Endodermal cell (in vitro differentiated cells): ENCODE data around the gene SEC14L1. TPM values are rescaled to one million over a fixed set of nuclear protein-coding genes. Genes with fewer than 3 reads are reported as not detected.

Source experiments
- DNase-seq: peaks from one replicate; pipeline ENCODE4 v3.0.0-alpha.2; 2017
- H3K27ac ChIP-seq: 2 replicates; pipeline ENCODE4 v1.5.1; 2013; ENCODE audit warnings: mild to moderate bottlenecking, low read depth, low read length, moderate library complexity
- H3K27me3 ChIP-seq: 2 replicates; pipeline ENCODE4 v1.6.1; 2013; ENCODE audit warnings: mild to moderate bottlenecking, low read length, moderate library complexity; ENCODE audit not compliant: insufficient read depth, control insufficient read depth, poor library complexity, severe bottlenecking
- H3K36me3 ChIP-seq: 2 replicates; pipeline ENCODE4 v1.7.0; 2013; ENCODE audit warnings: mild to moderate bottlenecking, low read length, moderate library complexity; ENCODE audit not compliant: control insufficient read depth, insufficient read depth
- H3K4me1 ChIP-seq: one replicate; pipeline ENCODE4 v1.7.0; 2013; ENCODE audit warnings: low read length; ENCODE audit not compliant: control insufficient read depth, insufficient read depth
- H3K4me3 ChIP-seq: 2 replicates; pipeline ENCODE4 v1.5.1; 2013; ENCODE audit warnings: mild to moderate bottlenecking, low read length, moderate library complexity
- H3K9ac ChIP-seq: 2 replicates; pipeline ENCODE4 v1.6.1; 2013; ENCODE audit warnings: mild to moderate bottlenecking, low read length, moderate library complexity; ENCODE audit not compliant: poor library complexity, severe bottlenecking; ENCODE audit errors: extremely low read depth
- H3K9me3 ChIP-seq: 2 replicates; pipeline ENCODE4 v1.6.1; 2013; ENCODE audit warnings: mild to moderate bottlenecking, low read length, moderate library complexity; ENCODE audit not compliant: control insufficient read depth
- H3K27ac Mint-ChIP-seq: 2 replicates; pipeline ENCODE4 v1.8.0; 2020; ENCODE audit warnings: mixed read lengths
- H3K27me3 Mint-ChIP-seq: 2 replicates; pipeline ENCODE4 v1.8.0; 2021; ENCODE audit warnings: mild to moderate bottlenecking, mixed read lengths; ENCODE audit not compliant: insufficient read depth
- H3K36me3 Mint-ChIP-seq: 2 replicates; pipeline ENCODE4 v1.8.0; 2020; ENCODE audit warnings: low read depth, mixed read lengths
- H3K4me1 Mint-ChIP-seq: 2 replicates; pipeline ENCODE4 v1.8.0; 2020; ENCODE audit warnings: mixed read lengths
- H3K4me3 Mint-ChIP-seq: 2 replicates; pipeline ENCODE4 v1.8.0; 2020; ENCODE audit warnings: mild to moderate bottlenecking, moderate library complexity, mixed read lengths
- H3K9me3 Mint-ChIP-seq: 2 replicates; pipeline ENCODE4 v1.8.0; 2020; ENCODE audit warnings: mild to moderate bottlenecking, mixed read lengths
- CTCF ChIP-seq: fragments of 200-600 bp; sonication (generic); conservative IDR thresholded peaks from 2 replicates; pipeline ENCODE4 v1.5.0; 2021; ENCODE audit warnings: antibody characterized with exemption, mild to moderate bottlenecking
- WGBS, 2 experiments: methylation state at CpG; one replicate each; pipeline versions ENCODE4 v1.1.5 to v1.1.7; 2013; ENCODE audit warnings: missing lambda C conversion rate in 2 of 2, mixed read lengths in 1 of 2; ENCODE audit not compliant: insufficient coverage in 1 of 2, insufficient read length in 1 of 2; 5-methylcytosine and 5-hydroxymethylcytosine counted together
- total RNA-seq, 2 donors: library from RNA; stranded (reverse); fragmentation: NEBNext Ultra II Directional in 1 of 2; extraction: Animal tissue kit (Norgen Biotek cat#: 25700) in 1 of 2; gene quantifications; 2 replicates in 1 of 2; 3 replicates in 1 of 2; pipeline ENCODE4 v1.2.1, GENCODE V29; 2021

Gene SEC14L1
- total RNA-seq, 2 donors from 2014 or later, result 77.0 to 87.4 TPM

- no peak overlapping the region for H3K4me3 Mint-ChIP-seq
- Histone ChIP-seq H3K4me3 (no peak overlapping the region), H3K36me3 (no peaks in the 10 kb centered on the region), H3K4me1 (peaks cover 14% of the 10 kb centered on the region), H3K9ac (no peak overlapping the region), H3K27ac (no peak overlapping the region), H3K9me3 (no peaks in the 10 kb centered on the region), H3K27me3 (no peaks in the 10 kb centered on the region)
- peaks cover 21% of the 10 kb centered on the region for H3K4me1 Mint-ChIP-seq
- WGBS, 2 experiments, result 87 to 89% methylated on average over 7 to 8 of the region's 8 CpGs
- H3K27ac Mint-ChIP-seq, result no peak overlapping the region
- no peak for DNase-seq
- no peak for TF ChIP-seq CTCF
- no peaks in the 10 kb centered on the region for H3K36me3 Mint-ChIP-seq
- H3K27me3 Mint-ChIP-seq, result peaks cover 4% of the 10 kb centered on the region
- no peaks in the 10 kb centered on the region for H3K9me3 Mint-ChIP-seq
Observed at GRCh38 chr17:77125432-77125901, 15.3 kb upstream of the SEC14L1 start.

- no peak overlapping the region for H3K27ac Mint-ChIP-seq
- WGBS, 2 experiments, result 88 to 92% methylated on average over 6 to 7 of the region's 7 CpGs
- DNase-seq, result no peak
- H3K9me3 Mint-ChIP-seq, result no peaks in the 10 kb centered on the region
- no peak overlapping the region for H3K9ac ChIP-seq
- H3K4me3 Mint-ChIP-seq, result no peak overlapping the region
- H3K4me1 Mint-ChIP-seq, result peaks cover 20% of the 10 kb centered on the region
- no peak overlapping the region for H3K27ac ChIP-seq
- H3K4me3 ChIP-seq, result no peak overlapping the region
- no peaks in the 10 kb centered on the region for H3K36me3 Mint-ChIP-seq
- no peaks in the 10 kb centered on the region for H3K36me3 ChIP-seq
- TF ChIP-seq CTCF, result no peak
- H3K27me3 Mint-ChIP-seq, result peaks cover 4% of the 10 kb centered on the region
- H3K27me3 ChIP-seq, result no peaks in the 10 kb centered on the region
- peaks cover 14% of the 10 kb centered on the region for H3K4me1 ChIP-seq
- H3K9me3 ChIP-seq, result no peaks in the 10 kb centered on the region
Observed at GRCh38 chr17:77126519-77126918, 14.2 kb upstream of the SEC14L1 start.

GRCh38 chr17:77127735-77128361 lies 12.9 kb upstream of the SEC14L1 start:
- no peaks in the 10 kb centered on the region for H3K27me3 ChIP-seq
- Mint-ChIP-seq H3K4me1 (peaks cover 15% of the 10 kb centered on the region), H3K27me3 (peaks cover 2% of the 10 kb centered on the region), H3K4me3 (no peak overlapping the region), H3K9me3 (no peaks in the 10 kb centered on the region), H3K36me3 (no peaks in the 10 kb centered on the region), H3K27ac (no peak overlapping the region)
- no peaks in the 10 kb centered on the region for H3K36me3 ChIP-seq
- no peak for TF ChIP-seq CTCF
- WGBS, 2 experiments, result 94 to 97% methylated on average over 11 to 18 of the region's 18 CpGs
- no peaks in the 10 kb centered on the region for H3K9me3 ChIP-seq
- no peak for DNase-seq
- no peak overlapping the region for H3K9ac ChIP-seq
- peaks cover 14% of the 10 kb centered on the region for H3K4me1 ChIP-seq
- H3K27ac ChIP-seq, result no peak overlapping the region
- no peak overlapping the region for H3K4me3 ChIP-seq
